H1 (cell line): ENCODE measurements around the gene MCCD1. TPM values are rescaled to one million over a fixed set of nuclear protein-coding genes. Genes with fewer than 3 reads are reported as not detected.

Experiments
- CTCF ChIA-PET: fragments of 300-600 bp; sonication (Branson Sonifier 250); formaldehyde crosslinking; loops from one replicate; lab custom pipeline; 2021; ENCODE audit not compliant: partially characterized antibody; lab: Charles Lee
- POLR2A ChIA-PET: fragments of 300-600 bp; sonication (Branson Sonifier 250); formaldehyde crosslinking; loops from one replicate; lab custom pipeline; 2021; ENCODE audit warnings: inconsistent platforms; ENCODE audit not compliant: partially characterized antibody; lab: Charles Lee
- DNase-seq, 2 experiments: peaks; one replicate each; pipeline versions ENCODE4 v3.0.0 to v3.0.0-alpha.2; 2010 to 2022; ENCODE audit warnings: low spot score in 2 of 2, low read depth in 1 of 2, mixed read lengths in 1 of 2
- FAIRE-seq: peaks from 2 replicates; lab custom pipeline; 2011; peaks lifted over from hg19 to GRCh38; lab: Jason Lieb, UNC
- H2AFZ ChIP-seq: 2 replicates; pipeline ENCODE4 v1.8.1; 2012; ENCODE audit warnings: low read length, inconsistent platforms
- H2AK5ac ChIP-seq: 2 replicates; pipeline ENCODE4 v1.6.1; 2013; ENCODE audit warnings: low read depth, low read length
- H2BK120ac ChIP-seq: replicated peaks from 2 replicates; pipeline ENCODE3; 2013; ENCODE audit warnings: low read depth, low read length, inconsistent platforms
- H2BK12ac ChIP-seq: 2 replicates; pipeline ENCODE4 v1.6.1; 2013; ENCODE audit warnings: low read depth, low read length
- H2BK15ac ChIP-seq: 2 replicates; pipeline ENCODE4 v1.6.1; 2013; ENCODE audit warnings: low read length
- H2BK20ac ChIP-seq: 2 replicates; pipeline ENCODE4 v1.6.1; 2013; ENCODE audit warnings: low read length
- H2BK5ac ChIP-seq: 2 replicates; pipeline ENCODE4 v1.6.1; 2013; ENCODE audit warnings: low read depth, low read length
- H3K14ac ChIP-seq: 2 replicates; pipeline ENCODE4 v1.6.1; 2013; ENCODE audit warnings: inconsistent platforms; ENCODE audit not compliant: insufficient read length
- H3K18ac ChIP-seq: 2 replicates; pipeline ENCODE4 v1.6.1; 2013; ENCODE audit warnings: low read length; ENCODE audit errors: extremely low read depth
- H3K23ac ChIP-seq: 2 replicates; pipeline ENCODE4 v1.6.1; 2013; ENCODE audit warnings: inconsistent platforms; ENCODE audit not compliant: insufficient read length
- H3K23me2 ChIP-seq: 2 replicates; pipeline ENCODE4 v1.6.1; 2013; ENCODE audit warnings: low read depth, low read length
- H3K27ac ChIP-seq: 2 replicates; pipeline ENCODE4 v1.6.1; 2011; ENCODE audit warnings: low read depth, low read length, inconsistent platforms
- H3K27me3 ChIP-seq, 4 experiments: replicated peaks in 1 of 4; 1 replicate in 1 of 4; 2 replicates in 3 of 4; pipeline versions ENCODE4 v1.6.1 to v1.8.1; 2011 to 2013; ENCODE audit warnings: low read length in 3 of 4, mild to moderate bottlenecking in 3 of 4, inconsistent platforms in 2 of 4, mixed read lengths in 2 of 4, moderate library complexity in 1 of 4; ENCODE audit not compliant: control insufficient read depth in 3 of 4, insufficient read depth in 3 of 4; ENCODE audit errors: extremely low read depth in 1 of 4
- H3K36me3 ChIP-seq, 4 experiments: 2 replicates each; pipeline versions ENCODE4 v1.6.1 to v1.8.1; 2011 to 2013; ENCODE audit warnings: mild to moderate bottlenecking in 4 of 4, low read length in 3 of 4, moderate library complexity in 2 of 4, control low read depth in 1 of 4, inconsistent platforms in 1 of 4; ENCODE audit not compliant: insufficient read depth in 4 of 4, control insufficient read depth in 2 of 4
- H3K4ac ChIP-seq: replicated peaks from 2 replicates; pipeline ENCODE3; 2013; ENCODE audit warnings: low read length, low read depth, mixed read lengths, inconsistent platforms; ENCODE audit not compliant: insufficient read length
- H3K4me1 ChIP-seq, 4 experiments: replicated peaks in 1 of 4; 1 replicate in 1 of 4; 2 replicates in 3 of 4; pipeline versions ENCODE4 v1.6.1 to v1.8.1; 2011 to 2013; ENCODE audit warnings: low read length in 3 of 4, inconsistent platforms in 2 of 4, mixed read lengths in 1 of 4; ENCODE audit not compliant: insufficient read depth in 4 of 4, control insufficient read depth in 3 of 4
- H3K4me2 ChIP-seq, 2 experiments: 2 replicates each; pipeline versions ENCODE4 v1.6.1 to v1.8.1; 2011 to 2013; ENCODE audit warnings: low read depth in 2 of 2, low read length in 2 of 2, control low read depth in 1 of 2, inconsistent platforms in 1 of 2, mild to moderate bottlenecking in 1 of 2; ENCODE audit not compliant: insufficient read depth in 1 of 2
- H3K4me3 ChIP-seq, 4 experiments: fragments of 200-600, 300-600 bp in 1 of 4; sonication (generic), shearing (Covaris generic), sonication (Bioruptor Twin) in 1 of 4; 2 replicates each; pipeline versions ENCODE4 v1.5.1 to v1.8.1; 2011 to 2016; ENCODE audit warnings: low read length in 4 of 4, low read depth in 3 of 4, control low read depth in 2 of 4, inconsistent platforms in 2 of 4, mild to moderate bottlenecking in 2 of 4, mixed read lengths in 1 of 4, moderate library complexity in 1 of 4; ENCODE audit not compliant: insufficient read depth in 2 of 4; ENCODE audit errors: extremely low read depth in 1 of 4
- H3K56ac ChIP-seq: replicated peaks from 2 replicates; pipeline ENCODE3; 2013; ENCODE audit warnings: low read depth, mild to moderate bottlenecking, mixed read lengths, low read length, inconsistent platforms; ENCODE audit not compliant: insufficient read length
- H3K79me1 ChIP-seq: 2 replicates; pipeline ENCODE4 v1.6.1; 2013; ENCODE audit warnings: low read depth, low read length, control low read depth
- H3K79me2 ChIP-seq, 2 experiments: 2 replicates each; pipeline versions ENCODE4 v1.6.1 to v1.8.1; 2012 to 2013; ENCODE audit warnings: low read length in 2 of 2, mild to moderate bottlenecking in 2 of 2, inconsistent platforms in 1 of 2; ENCODE audit not compliant: insufficient read depth in 2 of 2, control insufficient read depth in 1 of 2
- H3K9ac ChIP-seq, 4 experiments: replicated peaks in 1 of 4; 1 replicate in 1 of 4; 2 replicates in 3 of 4; pipeline versions ENCODE4 v1.6.1 to v1.8.1; 2011 to 2013; ENCODE audit warnings: low read depth in 3 of 4, low read length in 3 of 4, control low read depth in 2 of 4, mild to moderate bottlenecking in 2 of 4, moderate library complexity in 2 of 4, inconsistent platforms in 1 of 4; ENCODE audit errors: extremely low read depth in 1 of 4
- H3K9me3 ChIP-seq, 2 experiments: 2 replicates each; pipeline versions ENCODE4 v1.6.1 to v1.8.1; 2012 to 2013; ENCODE audit warnings: mild to moderate bottlenecking in 2 of 2, moderate library complexity in 2 of 2, control low read depth in 1 of 2, inconsistent platforms in 1 of 2, low read depth in 1 of 2, low read length in 1 of 2, mixed read lengths in 1 of 2; ENCODE audit not compliant: insufficient read depth in 2 of 2
- H4K20me1 ChIP-seq, 2 experiments: replicated peaks in 1 of 2; 2 replicates each; pipeline versions ENCODE3 to v1.8.1; 2011 to 2013; ENCODE audit warnings: inconsistent platforms in 2 of 2, low read length in 2 of 2, mild to moderate bottlenecking in 1 of 2; ENCODE audit not compliant: insufficient read depth in 2 of 2, control insufficient read depth in 1 of 2
- H4K5ac ChIP-seq: 2 replicates; pipeline ENCODE4 v1.6.1; 2013; ENCODE audit warnings: low read length, low read depth, mixed read lengths, inconsistent platforms; ENCODE audit not compliant: insufficient read length
- H4K8ac ChIP-seq: 2 replicates; pipeline ENCODE4 v1.8.0; 2013; ENCODE audit warnings: mild to moderate bottlenecking, moderate library complexity, low read length, inconsistent platforms; ENCODE audit not compliant: insufficient read depth; ENCODE audit errors: extremely low read depth
- H4K91ac ChIP-seq: replicated peaks from 2 replicates; pipeline ENCODE3; 2013; ENCODE audit warnings: low read length, mixed read lengths, inconsistent platforms; ENCODE audit not compliant: insufficient read length
- BACH1 ChIP-seq: IDR thresholded peaks from 2 replicates; pipeline ENCODE4 v1.6.1; 2012; ENCODE audit warnings: low read length, improper control_type of control experiment
- GTF2F1 ChIP-seq: IDR thresholded peaks from 2 replicates; pipeline ENCODE4 v1.6.1; 2012; ENCODE audit warnings: low read depth, low read length, improper control_type of control experiment, borderline replicate concordance
- POLR2A ChIP-seq, 2 experiments: IDR thresholded peaks; 1 replicate in 1 of 2; 2 replicates in 1 of 2; pipeline ENCODE4 v1.6.1; 2011; ENCODE audit warnings: low read depth in 2 of 2, low read length in 2 of 2, mild to moderate bottlenecking in 2 of 2; ENCODE audit errors: control extremely low read depth in 1 of 2
- WGBS, 2 experiments: shearing (Covaris generic) in 1 of 2; methylation state at CpG; one replicate each; pipeline versions ENCODE4 v1.1.6 to v1.1.7; 2013 to 2015; ENCODE audit warnings: low lambda C conversion rate in 2 of 2, mixed read lengths in 2 of 2, inconsistent platforms in 1 of 2, low coverage in 1 of 2, missing lambda C conversion rate in 1 of 2; ENCODE audit not compliant: insufficient replicate concordance in 2 of 2, insufficient coverage in 1 of 2, insufficient read length in 1 of 2; ENCODE audit errors: extremely low coverage in 1 of 2, missing lambda C conversion rate in 1 of 2; 5-methylcytosine and 5-hydroxymethylcytosine counted together
- polyA plus RNA-seq, 7 experiments: library from polyadenylated mRNA; depleted of rRNA in 3 of 7; stranded (reverse) in 5 of 7; unstranded in 2 of 7; fragments of >200 nt in 5 of 7; fragments of 200-250 nt in 2 of 7; gene quantifications; 1 replicate in 5 of 7; 2 replicates in 1 of 7; 4 replicates in 1 of 7; pipeline versions ENCODE4 v1.2.1 to v1.2.3, GENCODE V29; 2011 to 2013; ENCODE audit warnings: missing spikeins in 2 of 7, mixed read lengths in 2 of 7
- total RNA-seq: library from RNA; stranded (reverse); fragmentation: NEBNext Ultra II Directional; extraction: Animal tissue kit (Norgen Biotek cat#: 25700); gene quantifications from 2 replicates; pipeline ENCODE4 v1.2.1, GENCODE V29; 2021

The MCCD1 gene
- total and polyA plus RNA-seq, 2 of the 8 experiments (the other 6 are each of a cell fraction or from before 2014, with no cell fraction given), result not detected

- H2BK12ac ChIP-seq, result no peak overlapping the region
- H3K23me2 ChIP-seq, result no peaks in the 10 kb centered on the region
- H3K36me3 ChIP-seq, result peaks cover 70 to 93% (median 81%) of the 10 kb centered on the region in 4 experiments
- no peak overlapping the region for H3K56ac ChIP-seq
- H3K23ac ChIP-seq, result no peak overlapping the region
- no peaks in the 10 kb centered on the region for H3K9me3 ChIP-seq
- no peak overlapping the region for H2AK5ac ChIP-seq
- H3K79me2 ChIP-seq, result peaks cover 4 to 39% of the 10 kb centered on the region in 2 experiments; a peak in 3 of 4 replicates
- no peak overlapping the region for H2BK120ac ChIP-seq
- no peak overlapping the region for H4K5ac ChIP-seq
- no peaks in the 10 kb centered on the region for H3K27me3 ChIP-seq
- TF ChIP-seq GTF2F1, result no peak
- peak; percentile 24 to 64; a peak in 2 of 3 replicates for TF ChIP-seq POLR2A (IDR thresholded peaks at IDR 0.05; ENCODE audit: control extremely low read depth in 1 of 2, low read depth in 2 of 2, low read length in 2 of 2)
- TF ChIP-seq BACH1, result no peak
- TF ChIP-seq, all 59 proteins: peak for 1
- no peak overlapping the region for H2BK5ac ChIP-seq
- H3K4me1 ChIP-seq, result peaks cover 1 to 5% (median 4%) of the 10 kb centered on the region in 4 experiments; a peak in 4 of 7 replicates
- H3K18ac ChIP-seq, result no peak overlapping the region
- ChIA-PET POLR2A (interaction anchor here (0.6 to 18.4 kb wide), 12 partner anchors 3 to 119 kb away, joined by 3 to 428 read pairs (median 4); partner anchors contain the start of genes ATP6V1G2, BAG6, DDX39B and MCCD1), CTCF (interaction anchor here (0.6 kb wide), 1 partner anchor 40 kb away, joined by 3 read pairs; no protein-coding TSS in a partner anchor)
- no peak overlapping the region for H4K8ac ChIP-seq
- no peak overlapping the region for H2BK20ac ChIP-seq
- no peak overlapping the region for H2BK15ac ChIP-seq
- H2AFZ ChIP-seq, result no peak overlapping the region
- no peak overlapping the region for H3K27ac ChIP-seq
- no peak overlapping the region for H4K91ac ChIP-seq
- H3K79me1 ChIP-seq, result peaks cover 10% of the 10 kb centered on the region; the same call in 1 of the 2 replicates
- H3K14ac ChIP-seq, result no peak overlapping the region
- no peak overlapping the region for H3K4me3 ChIP-seq
- H4K20me1 ChIP-seq, result peaks cover 37 to 41% of the 10 kb centered on the region in 2 experiments
- no peak overlapping the region for H3K4me2 ChIP-seq
- H3K9ac ChIP-seq, result no peak overlapping the region
- WGBS, 2 experiments, result 95% methylated on average over 1 of the region's 1 CpG; no CpG with 5 or more reads in 1 of the 2 experiments
- no peak for DNase-seq
- H3K4ac ChIP-seq, result no peak overlapping the region
- no peak for FAIRE-seq
These were observed 4.7 kb downstream of the MCCD1 start for GRCh38 chr6:31533455-31533841.
